Skeletal muscle tissue (tissue), 4 donors: ENCODE measurements around the gene IRAG1. TPM values are rescaled to one million over a fixed set of nuclear protein-coding genes. Genes with fewer than 3 reads are reported as not detected.

Experiments used
- H3K27ac ChIP-seq: one replicate; pipeline ENCODE4 v1.7.0; 2013; ENCODE audit warnings: mild to moderate bottlenecking, low read depth, low read length, inconsistent platforms
- H3K27me3 ChIP-seq, 3 donors: one replicate each; pipeline ENCODE4 v1.7.0; 2013; ENCODE audit warnings: low read length in 3 of 3; ENCODE audit not compliant: control insufficient read depth in 3 of 3, insufficient read depth in 3 of 3
- H3K36me3 ChIP-seq, 3 donors: one replicate each; pipeline ENCODE4 v1.7.0; 2013; ENCODE audit warnings: low read length in 3 of 3; ENCODE audit not compliant: control insufficient read depth in 3 of 3, insufficient read depth in 3 of 3
- H3K4me1 ChIP-seq, 3 donors: one replicate each; pipeline ENCODE4 v1.7.0; 2013; ENCODE audit warnings: low read length in 3 of 3, mild to moderate bottlenecking in 3 of 3; ENCODE audit not compliant: control insufficient read depth in 3 of 3, insufficient read depth in 3 of 3
- H3K4me3 ChIP-seq, 3 donors: one replicate each; pipeline ENCODE4 v1.7.0; 2013; ENCODE audit warnings: low read length in 3 of 3
- H3K9ac ChIP-seq, 3 donors: one replicate each; pipeline ENCODE4 v1.7.0; 2013; ENCODE audit warnings: low read length in 3 of 3, mild to moderate bottlenecking in 3 of 3, moderate library complexity in 2 of 3, low read depth in 1 of 3
- H3K9me3 ChIP-seq, 3 donors: one replicate each; pipeline ENCODE4 v1.7.0; 2013; ENCODE audit warnings: low read length in 3 of 3; ENCODE audit not compliant: control insufficient read depth in 3 of 3
- total RNA-seq: library from RNA; depleted of rRNA; stranded (reverse); fragments of >200 nt; gene quantifications from one replicate; pipeline ENCODE4 v1.2.3, GENCODE V29; 2014
- donor health status: Osteomylitis.

The IRAG1 gene
- total RNA-seq, 1 donor from 2014 or later, result 2.6 TPM

DNA sequence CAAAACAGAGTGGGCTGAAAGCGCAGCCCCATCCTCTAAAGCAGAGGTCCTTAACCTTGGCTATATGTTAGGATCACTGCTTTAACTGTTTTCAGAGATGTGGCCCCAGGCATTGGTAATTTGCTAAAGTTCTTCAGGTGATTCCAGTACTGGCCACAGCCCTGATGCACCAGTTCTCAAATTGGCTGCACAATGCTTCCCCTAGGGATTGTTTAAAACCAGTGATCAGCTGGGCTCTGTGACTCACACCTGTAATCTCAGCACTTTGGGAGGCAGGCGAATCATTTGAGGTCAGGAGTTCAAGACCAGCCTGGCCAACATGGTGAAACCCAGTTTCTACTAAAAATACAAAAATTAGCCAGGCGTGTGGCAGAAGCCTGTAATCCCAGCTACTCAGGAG lies 8.4 kb upstream of the IRAG1 start:
- H3K9me3 ChIP-seq, result no peaks in the 10 kb centered on the region
- H3K36me3 ChIP-seq, result no peaks in the 10 kb centered on the region
- no peak overlapping the region for H3K9ac ChIP-seq
- no peaks in the 10 kb centered on the region for H3K27me3 ChIP-seq
- H3K4me3 ChIP-seq, result no peak overlapping the region
- H3K4me1 ChIP-seq, result peaks cover 0 to 2% (median 0%) of the 10 kb centered on the region in 3 donors
- no peak overlapping the region for H3K27ac ChIP-seq

DNA sequence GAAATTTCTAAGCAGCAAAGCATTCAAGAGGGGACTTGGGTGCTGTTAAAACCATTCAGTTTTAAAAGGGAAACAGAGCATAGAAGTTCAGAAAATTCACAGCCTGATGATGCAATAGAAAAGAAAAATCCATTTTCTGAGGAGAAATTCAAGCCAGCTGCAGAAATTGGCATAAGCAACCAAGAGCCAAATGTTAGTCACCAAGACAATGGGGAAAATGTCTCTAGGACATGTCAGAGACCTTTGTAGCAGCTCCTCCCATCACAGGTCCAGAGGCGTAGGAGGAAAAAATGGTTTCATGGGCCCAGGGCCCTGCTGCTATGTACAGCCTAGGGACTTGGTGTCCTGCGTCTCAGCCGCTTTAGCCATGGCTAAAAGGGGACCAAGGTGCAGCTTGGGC lies 5.5 kb upstream of the IRAG1 start:
- Histone ChIP-seq H3K27ac (no peak overlapping the region), H3K27me3 (no peaks in the 10 kb centered on the region), H3K4me3 (no peak overlapping the region), H3K4me1 (peaks cover 0 to 3% (median 2%) of the 10 kb centered on the region in 3 donors), H3K36me3 (no peaks in the 10 kb centered on the region), H3K9ac (no peak overlapping the region), H3K9me3 (no peaks in the 10 kb centered on the region)

DNA sequence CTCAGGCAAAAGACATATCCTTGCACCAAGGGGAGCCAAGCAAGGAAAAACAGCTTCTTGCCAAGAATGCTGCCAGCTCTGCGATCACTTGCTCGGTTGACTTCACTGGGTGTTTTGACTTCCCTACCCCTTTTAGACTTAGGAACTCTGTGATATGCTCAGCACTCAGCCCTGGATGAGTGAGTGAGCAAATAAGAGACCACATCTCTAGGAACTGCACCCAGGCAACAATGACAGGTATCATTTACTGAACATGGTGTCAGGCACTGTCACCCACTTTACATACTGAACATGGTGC lies 3.7 kb upstream of the IRAG1 start:
- peaks cover 0 to 3% (median 0%) of the 10 kb centered on the region in 3 donors for H3K27me3 ChIP-seq
- H3K4me1 ChIP-seq, result peaks cover 9 to 12% (median 10%) of the 10 kb centered on the region in 3 donors
- no peak overlapping the region for H3K9ac ChIP-seq
- H3K27ac ChIP-seq, result peak overlapping the region; percentile 21
- no peaks in the 10 kb centered on the region for H3K9me3 ChIP-seq
- H3K4me3 ChIP-seq, result no peak overlapping the region
- no peaks in the 10 kb centered on the region for H3K36me3 ChIP-seq

DNA sequence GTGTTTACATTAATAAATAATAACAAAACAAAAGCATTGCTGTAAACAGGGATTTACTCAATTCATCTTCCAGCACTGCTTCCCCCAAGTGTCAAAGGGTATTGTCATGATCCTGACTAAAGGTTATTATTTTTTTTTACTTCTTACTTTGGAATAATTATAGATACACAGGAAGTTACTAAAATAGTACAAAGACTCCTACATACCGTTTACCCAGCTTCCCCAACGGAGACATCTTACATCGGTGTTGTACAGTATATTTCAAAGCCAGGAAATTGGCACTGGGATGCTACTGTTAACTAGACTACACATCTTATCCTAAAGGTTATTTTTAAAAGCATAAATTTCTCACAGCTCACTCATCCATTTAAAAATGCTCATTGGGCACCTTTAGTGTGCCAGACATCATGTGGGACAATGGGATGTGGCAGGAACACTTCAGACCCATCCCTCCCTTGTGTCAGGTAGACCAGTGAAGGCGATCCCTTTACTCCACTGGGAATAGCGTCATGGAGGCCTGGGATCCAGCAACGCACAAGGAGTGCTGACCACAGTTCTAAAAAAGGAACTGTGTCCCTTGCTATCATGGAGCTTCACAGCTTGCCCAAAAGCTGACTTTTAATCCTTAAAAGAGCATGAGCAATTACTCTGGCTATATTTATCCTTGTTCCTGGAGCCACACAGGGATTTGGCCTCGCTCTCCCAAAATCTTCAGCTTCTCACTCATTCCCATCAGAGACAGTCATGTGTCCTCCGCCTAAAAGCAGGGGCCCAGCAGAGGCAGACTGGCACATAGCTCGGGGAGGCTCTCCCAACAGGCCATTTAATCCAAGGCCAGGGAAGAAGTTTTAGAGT lies 3.1 kb upstream of the IRAG1 start:
- no peaks in the 10 kb centered on the region for H3K9me3 ChIP-seq
- H3K4me1 ChIP-seq, result peaks cover 9 to 12% (median 10%) of the 10 kb centered on the region in 3 donors
- no peak overlapping the region for H3K9ac ChIP-seq
- no peaks in the 10 kb centered on the region for H3K36me3 ChIP-seq
- H3K27me3 ChIP-seq, result peaks cover 0 to 3% (median 0%) of the 10 kb centered on the region in 3 donors
- H3K4me3 ChIP-seq, result no peak overlapping the region
- peak overlapping the region; percentile 21 for H3K27ac ChIP-seq

DNA sequence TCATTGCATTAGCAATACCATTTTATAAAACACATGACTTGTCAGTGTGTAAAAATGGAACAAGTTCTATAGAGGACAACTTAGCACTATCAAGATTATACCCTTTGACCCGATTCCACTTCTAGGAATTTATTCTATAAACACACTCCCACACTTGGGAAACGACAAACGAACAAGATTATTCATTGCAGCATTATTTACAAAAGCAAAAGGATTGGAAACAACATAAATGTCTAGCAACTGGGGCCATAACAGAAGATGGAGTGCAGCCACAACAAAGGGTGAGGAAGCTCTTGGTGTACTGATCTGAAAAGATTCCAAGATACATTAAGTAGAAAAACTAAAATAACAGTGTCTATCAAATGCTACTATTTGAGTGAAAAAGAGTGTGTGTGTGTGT lies 2.3 kb upstream of the IRAG1 start:
- H3K4me3 ChIP-seq, result no peak overlapping the region
- peaks cover 0 to 3% (median 0%) of the 10 kb centered on the region in 3 donors for H3K27me3 ChIP-seq
- H3K36me3 ChIP-seq, result no peaks in the 10 kb centered on the region
- H3K4me1 ChIP-seq, result peaks cover 9 to 12% (median 10%) of the 10 kb centered on the region in 3 donors
- no peaks in the 10 kb centered on the region for H3K9me3 ChIP-seq
- no peak overlapping the region for H3K9ac ChIP-seq
- peak overlapping the region; percentile 79 for H3K27ac ChIP-seq

DNA sequence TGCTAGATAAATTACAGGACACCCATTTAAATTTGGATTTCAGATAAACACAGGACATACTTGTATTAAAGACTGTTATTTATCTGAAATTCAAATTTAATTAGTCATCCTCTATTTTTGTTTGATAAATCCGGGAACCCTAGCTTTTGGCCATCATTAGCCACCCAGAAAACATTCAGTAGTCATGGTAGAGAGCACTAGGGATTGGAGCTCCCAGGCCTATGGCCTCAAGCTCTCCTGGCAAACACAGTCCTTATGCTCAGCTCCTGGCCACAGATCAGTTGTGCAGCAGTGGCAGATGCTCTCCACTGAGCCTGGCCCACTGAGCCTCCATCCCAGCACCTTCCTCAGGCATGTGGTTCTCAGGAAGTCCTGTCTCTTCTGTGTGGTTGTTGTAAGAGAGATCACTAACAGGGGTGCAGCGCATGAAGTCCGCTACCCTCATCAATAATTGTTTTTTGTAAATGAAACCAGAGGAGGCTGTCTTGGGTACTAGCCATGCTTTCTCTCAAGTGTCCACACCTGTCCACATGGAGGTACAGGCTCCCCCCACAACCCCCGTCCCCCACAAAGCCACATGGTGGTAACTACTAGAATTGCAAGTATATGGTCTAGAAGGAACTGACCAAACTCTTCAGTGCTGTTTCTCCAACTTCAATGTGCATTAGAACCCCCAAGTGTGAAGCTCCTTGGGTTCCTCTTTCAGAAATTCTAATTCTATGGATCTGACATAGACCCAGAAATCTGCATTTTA lies 1.1 kb upstream of the IRAG1 start:
- peaks cover 9 to 12% (median 10%) of the 10 kb centered on the region in 3 donors for H3K4me1 ChIP-seq
- H3K4me3 ChIP-seq, result no peak overlapping the region
- peak overlapping the region; percentile 79 for H3K27ac ChIP-seq
- H3K27me3 ChIP-seq, result peaks cover 0 to 3% (median 0%) of the 10 kb centered on the region in 3 donors
- H3K9ac ChIP-seq, result no peak overlapping the region
- no peaks in the 10 kb centered on the region for H3K36me3 ChIP-seq
- H3K9me3 ChIP-seq, result no peaks in the 10 kb centered on the region

DNA sequence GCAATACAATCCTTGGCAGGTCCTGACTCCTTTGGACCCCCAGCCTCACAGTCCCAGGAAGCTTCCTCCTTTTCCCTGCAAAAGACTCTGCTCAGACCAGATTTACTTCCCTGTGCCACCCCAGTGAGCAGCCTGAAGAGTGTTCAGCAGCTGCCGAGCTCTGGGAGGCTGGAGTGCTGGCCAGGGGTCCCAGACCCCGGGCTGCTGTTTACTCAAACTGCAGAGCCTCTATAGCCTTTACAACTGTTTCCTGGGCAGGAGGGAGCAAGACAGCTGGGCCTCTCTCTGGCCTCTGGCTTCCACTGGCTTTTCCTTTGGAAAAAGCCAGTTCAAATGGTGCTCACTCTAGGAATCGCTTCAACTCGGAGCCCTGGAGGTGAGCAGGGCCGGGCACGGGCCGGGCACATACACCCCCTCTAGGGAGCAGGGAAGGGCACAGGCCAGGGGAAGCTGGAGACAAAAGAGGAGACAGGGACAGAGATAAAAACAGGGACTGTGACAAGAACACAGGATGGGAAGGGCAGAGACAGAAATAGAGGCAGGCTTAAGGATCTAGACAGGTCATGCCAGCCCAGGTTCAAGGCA lies 932 bp downstream of the IRAG1 start:
- Histone ChIP-seq H3K4me3 (peak overlapping the region; percentile 28 to 64 (median 53)), H3K36me3 (no peaks in the 10 kb centered on the region), H3K9ac (peak overlapping the region; percentile 62 to 76 (median 63)), H3K9me3 (no peaks in the 10 kb centered on the region), H3K4me1 (peaks cover 9 to 12% (median 10%) of the 10 kb centered on the region in 3 donors), H3K27ac (peak overlapping the region; percentile 79), H3K27me3 (peaks cover 0 to 3% (median 0%) of the 10 kb centered on the region in 3 donors)

DNA sequence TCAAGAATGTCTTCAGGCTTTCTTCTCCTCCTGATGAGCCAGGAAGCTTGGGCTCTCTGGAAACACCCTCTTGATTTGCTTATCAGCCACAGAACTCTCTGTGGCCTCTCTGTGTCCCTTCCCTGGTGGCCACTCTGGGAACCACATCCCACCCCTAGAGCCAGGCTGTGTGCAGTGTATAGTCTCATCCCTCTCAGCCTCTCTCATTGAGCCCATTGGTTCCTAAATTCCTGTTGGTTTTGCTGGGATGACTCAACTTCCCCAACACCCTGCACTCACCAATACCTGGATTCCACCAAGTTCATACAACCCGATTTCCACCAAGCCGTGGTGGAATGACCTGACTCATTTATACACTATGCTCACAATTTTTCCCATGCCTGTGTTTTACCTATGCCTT lies 5.2 kb downstream of the IRAG1 start:
- no peaks in the 10 kb centered on the region for H3K36me3 ChIP-seq
- H3K27me3 ChIP-seq, result peaks cover 0 to 3% (median 0%) of the 10 kb centered on the region in 3 donors
- H3K27ac ChIP-seq, result no peak overlapping the region
- no peaks in the 10 kb centered on the region for H3K9me3 ChIP-seq
- peaks cover 4 to 5% (median 5%) of the 10 kb centered on the region in 3 donors for H3K4me1 ChIP-seq
- no peak overlapping the region for H3K4me3 ChIP-seq
- no peak overlapping the region for H3K9ac ChIP-seq

DNA sequence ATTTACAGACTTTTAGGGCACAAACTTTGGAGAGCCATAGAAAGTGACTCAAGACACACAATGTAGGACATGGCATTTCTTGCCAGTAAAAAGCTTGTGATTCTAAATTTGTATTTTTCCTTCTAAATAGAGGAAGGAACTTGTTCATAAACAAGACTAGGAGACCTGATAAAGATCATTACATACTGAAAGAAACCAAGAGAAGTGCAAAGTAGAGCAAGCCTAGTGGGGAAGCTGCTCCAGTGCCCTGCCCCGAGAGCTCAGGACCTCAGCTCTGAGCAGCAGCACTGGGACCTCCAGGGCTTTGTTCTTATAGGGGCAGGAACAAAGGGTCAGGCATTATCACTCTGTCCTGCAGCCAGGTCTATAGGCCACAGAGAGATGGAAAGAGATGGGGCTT lies 7.2 kb downstream of the IRAG1 start:
- no peaks in the 10 kb centered on the region for H3K36me3 ChIP-seq
- H3K4me1 ChIP-seq, result no peaks in the 10 kb centered on the region
- no peak overlapping the region for H3K27ac ChIP-seq
- no peak overlapping the region for H3K4me3 ChIP-seq
- H3K9ac ChIP-seq, result no peak overlapping the region
- no peaks in the 10 kb centered on the region for H3K27me3 ChIP-seq
- no peaks in the 10 kb centered on the region for H3K9me3 ChIP-seq

DNA sequence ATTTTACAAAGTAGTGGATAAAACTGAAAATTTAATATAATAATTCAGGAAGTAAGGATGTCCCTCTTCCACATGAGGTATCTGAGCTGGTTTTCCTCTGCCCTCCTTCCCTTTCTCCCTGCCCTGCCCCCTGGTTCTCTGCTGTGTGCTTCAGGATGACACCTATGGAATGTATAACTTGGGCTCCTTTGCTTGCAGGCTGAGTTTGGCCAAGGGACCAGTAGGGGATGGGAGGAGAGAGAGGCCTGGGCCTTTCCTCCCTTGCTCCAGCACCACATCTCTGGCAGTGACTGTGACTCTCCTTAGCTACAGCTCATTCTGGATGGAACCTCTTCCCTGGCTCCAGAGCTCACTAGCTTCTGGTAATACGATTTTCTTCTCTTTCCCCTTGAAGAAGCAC lies 10.1 kb downstream of the IRAG1 start:
- Histone ChIP-seq H3K36me3 (no peaks in the 10 kb centered on the region), H3K9ac (peak overlapping the region in 1 of 3 donors; percentile 20), H3K4me1 (no peaks in the 10 kb centered on the region), H3K27me3 (no peaks in the 10 kb centered on the region), H3K9me3 (no peaks in the 10 kb centered on the region), H3K27ac (no peak overlapping the region), H3K4me3 (no peak overlapping the region)
